ENCODE data around the gene NR2F2. TPM values are rescaled to one million over a fixed set of nuclear protein-coding genes. Genes with fewer than 3 reads are reported as not detected.

Gene NR2F2
- total RNA-seq, 1 experiment from 2014 or later = 7.0 TPM

GRCh38 chr15:96356494-96357455 is 26.3 kb downstream of the NR2F2 start:
- DNase-seq (ENCODE audit: low read depth) = peak; percentile 77
- in situ Hi-C loops (cut with HindIII; ENCODE audit: low pct_unique_long_range_greater_than_20kb, low sequenced_read_pairs) = no loop called here

GRCh38 chr15:96358001-96358801 is 27.7 kb downstream of the NR2F2 start:
- no peak for DNase-seq (ENCODE audit: low read depth)
- in situ Hi-C loops (cut with HindIII; ENCODE audit: low pct_unique_long_range_greater_than_20kb, low sequenced_read_pairs) = no loop called here

- in situ Hi-C loops (cut with HindIII; ENCODE audit: low pct_unique_long_range_greater_than_20kb, low sequenced_read_pairs) = no loop called here
- no peak for DNase-seq (ENCODE audit: low read depth)
Measured at GRCh38 chr15:96358821-96359615, 28.5 kb downstream of the NR2F2 start.

- in situ Hi-C loops (cut with HindIII; ENCODE audit: low pct_unique_long_range_greater_than_20kb, low sequenced_read_pairs) = no loop called here
- DNase-seq (ENCODE audit: low read depth) = no peak
Measured at GRCh38 chr15:96359616-96360521, 29.4 kb downstream of the NR2F2 start.

GRCh38 chr15:96360581-96361308 is 30.2 kb downstream of the NR2F2 start:
- DNase-seq (ENCODE audit: low read depth) = no peak
- in situ Hi-C loops (cut with HindIII; ENCODE audit: low pct_unique_long_range_greater_than_20kb, low sequenced_read_pairs) = no loop called here

GRCh38 chr15:96361309-96362010 is 31.0 kb downstream of the NR2F2 start:
- DNase-seq (ENCODE audit: low read depth) = no peak
- in situ Hi-C loops (cut with HindIII; ENCODE audit: low pct_unique_long_range_greater_than_20kb, low sequenced_read_pairs) = no loop called here

- in situ Hi-C loops (cut with HindIII; ENCODE audit: low pct_unique_long_range_greater_than_20kb, low sequenced_read_pairs) = no loop called here
Measured at GRCh38 chr15:96362011-96362754, 31.7 kb downstream of the NR2F2 start.

GRCh38 chr15:96362755-96363651 is 32.5 kb downstream of the NR2F2 start:
- no peak for DNase-seq (ENCODE audit: low read depth)
- in situ Hi-C loops (cut with HindIII; ENCODE audit: low pct_unique_long_range_greater_than_20kb, low sequenced_read_pairs) = no loop called here

More at GRCh38 chr15:96362011-96362754, 31.7 kb downstream of the NR2F2 start:
- DNase-seq (ENCODE audit: low read depth) = no peak

GRCh38 chr15:96363707-96364106 is 33.2 kb downstream of the NR2F2 start:
- in situ Hi-C loops (cut with HindIII; ENCODE audit: low pct_unique_long_range_greater_than_20kb, low sequenced_read_pairs) = no loop called here
- DNase-seq (ENCODE audit: low read depth) = no peak

- in situ Hi-C loops (cut with HindIII; ENCODE audit: low pct_unique_long_range_greater_than_20kb, low sequenced_read_pairs) = no loop called here
- DNase-seq (ENCODE audit: low read depth) = no peak
Measured at GRCh38 chr15:96365781-96366525, 35.5 kb downstream of the NR2F2 start.

GRCh38 chr15:96366526-96366877 is 36.0 kb downstream of the NR2F2 start:
- in situ Hi-C loops (cut with HindIII; ENCODE audit: low pct_unique_long_range_greater_than_20kb, low sequenced_read_pairs) = no loop called here

GRCh38 chr15:96367311-96368200 is 37.1 kb downstream of the NR2F2 start:
- no peak for DNase-seq (ENCODE audit: low read depth)
- in situ Hi-C loops (cut with HindIII; ENCODE audit: low pct_unique_long_range_greater_than_20kb, low sequenced_read_pairs) = no loop called here

More at GRCh38 chr15:96366526-96366877, 36.0 kb downstream of the NR2F2 start:
- DNase-seq (ENCODE audit: low read depth) = no peak

- no peak for DNase-seq (ENCODE audit: low read depth)
- in situ Hi-C loops (cut with HindIII; ENCODE audit: low pct_unique_long_range_greater_than_20kb, low sequenced_read_pairs) = no loop called here
Measured at GRCh38 chr15:96369351-96369750, 38.9 kb downstream of the NR2F2 start.
